Measurements from ENCODE around the gene SLC25A33.

DNA sequence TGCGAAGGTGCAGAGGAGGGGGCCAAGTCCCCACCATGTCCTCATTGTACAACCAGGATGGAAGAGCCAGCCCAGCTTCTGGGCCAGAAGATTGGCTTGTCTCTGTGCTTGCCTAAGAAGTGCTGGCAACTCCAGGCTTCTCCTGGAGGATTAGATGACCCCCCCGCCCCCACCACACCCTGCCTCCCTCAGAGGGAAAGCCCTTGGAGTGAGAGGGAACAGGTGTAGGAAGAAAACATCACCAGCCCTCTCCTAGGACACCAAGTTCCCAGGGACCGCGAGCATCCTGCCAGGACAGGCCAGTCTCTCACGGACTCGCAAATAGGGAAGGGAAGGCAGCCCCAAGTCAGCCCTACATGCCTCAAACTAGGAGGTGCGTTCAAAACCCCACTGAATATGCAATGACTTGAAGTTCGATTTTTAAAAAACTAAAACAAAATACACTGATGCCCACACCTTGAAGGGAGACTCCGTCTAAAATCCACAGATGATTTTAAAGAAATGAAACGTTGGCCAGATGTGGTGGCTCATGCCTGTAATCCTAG is 20.7 kb upstream of the SLC25A33 start:
- no peak for TF ChIP-seq RELA (CRISPR knock-in tag; IDR thresholded peaks at IDR 0.05; ENCODE audit: borderline replicate concordance)
- no peak for TF ChIP-seq TP53 (CRISPR knock-in tag; IDR thresholded peaks at IDR 0.05)
- TF ChIP-seq, protein P1, sequence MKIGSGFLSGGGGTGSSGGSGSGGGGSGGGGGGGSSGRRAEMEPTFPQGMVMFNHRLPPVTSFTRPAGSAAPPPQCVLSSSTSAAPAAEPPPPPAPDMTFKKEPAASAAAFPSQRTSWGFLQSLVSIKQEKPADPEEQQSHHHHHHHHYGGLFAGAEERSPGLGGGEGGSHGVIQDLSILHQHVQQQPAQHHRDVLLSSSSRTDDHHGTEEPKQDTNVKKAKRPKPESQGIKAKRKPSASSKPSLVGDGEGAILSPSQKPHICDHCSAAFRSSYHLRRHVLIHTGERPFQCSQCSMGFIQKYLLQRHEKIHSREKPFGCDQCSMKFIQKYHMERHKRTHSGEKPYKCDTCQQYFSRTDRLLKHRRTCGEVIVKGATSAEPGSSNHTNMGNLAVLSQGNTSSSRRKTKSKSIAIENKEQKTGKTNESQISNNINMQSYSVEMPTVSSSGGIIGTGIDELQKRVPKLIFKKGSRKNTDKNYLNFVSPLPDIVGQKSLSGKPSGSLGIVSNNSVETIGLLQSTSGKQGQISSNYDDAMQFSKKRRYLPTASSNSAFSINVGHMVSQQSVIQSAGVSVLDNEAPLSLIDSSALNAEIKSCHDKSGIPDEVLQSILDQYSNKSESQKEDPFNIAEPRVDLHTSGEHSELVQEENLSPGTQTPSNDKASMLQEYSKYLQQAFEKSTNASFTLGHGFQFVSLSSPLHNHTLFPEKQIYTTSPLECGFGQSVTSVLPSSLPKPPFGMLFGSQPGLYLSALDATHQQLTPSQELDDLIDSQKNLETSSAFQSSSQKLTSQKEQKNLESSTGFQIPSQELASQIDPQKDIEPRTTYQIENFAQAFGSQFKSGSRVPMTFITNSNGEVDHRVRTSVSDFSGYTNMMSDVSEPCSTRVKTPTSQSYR (CRISPR knock-in tag; IDR thresholded peaks at IDR 0.05) = no peak
- TF ChIP-seq, protein P2, sequence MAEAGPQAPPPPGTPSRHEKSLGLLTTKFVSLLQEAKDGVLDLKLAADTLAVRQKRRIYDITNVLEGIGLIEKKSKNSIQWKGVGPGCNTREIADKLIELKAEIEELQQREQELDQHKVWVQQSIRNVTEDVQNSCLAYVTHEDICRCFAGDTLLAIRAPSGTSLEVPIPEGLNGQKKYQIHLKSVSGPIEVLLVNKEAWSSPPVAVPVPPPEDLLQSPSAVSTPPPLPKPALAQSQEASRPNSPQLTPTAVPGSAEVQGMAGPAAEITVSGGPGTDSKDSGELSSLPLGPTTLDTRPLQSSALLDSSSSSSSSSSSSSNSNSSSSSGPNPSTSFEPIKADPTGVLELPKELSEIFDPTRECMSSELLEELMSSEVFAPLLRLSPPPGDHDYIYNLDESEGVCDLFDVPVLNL (CRISPR knock-in tag; IDR thresholded peaks at IDR 0.05; ENCODE audit: borderline replicate concordance, low read depth) = no peak
- TF ChIP-seq, protein P3, sequence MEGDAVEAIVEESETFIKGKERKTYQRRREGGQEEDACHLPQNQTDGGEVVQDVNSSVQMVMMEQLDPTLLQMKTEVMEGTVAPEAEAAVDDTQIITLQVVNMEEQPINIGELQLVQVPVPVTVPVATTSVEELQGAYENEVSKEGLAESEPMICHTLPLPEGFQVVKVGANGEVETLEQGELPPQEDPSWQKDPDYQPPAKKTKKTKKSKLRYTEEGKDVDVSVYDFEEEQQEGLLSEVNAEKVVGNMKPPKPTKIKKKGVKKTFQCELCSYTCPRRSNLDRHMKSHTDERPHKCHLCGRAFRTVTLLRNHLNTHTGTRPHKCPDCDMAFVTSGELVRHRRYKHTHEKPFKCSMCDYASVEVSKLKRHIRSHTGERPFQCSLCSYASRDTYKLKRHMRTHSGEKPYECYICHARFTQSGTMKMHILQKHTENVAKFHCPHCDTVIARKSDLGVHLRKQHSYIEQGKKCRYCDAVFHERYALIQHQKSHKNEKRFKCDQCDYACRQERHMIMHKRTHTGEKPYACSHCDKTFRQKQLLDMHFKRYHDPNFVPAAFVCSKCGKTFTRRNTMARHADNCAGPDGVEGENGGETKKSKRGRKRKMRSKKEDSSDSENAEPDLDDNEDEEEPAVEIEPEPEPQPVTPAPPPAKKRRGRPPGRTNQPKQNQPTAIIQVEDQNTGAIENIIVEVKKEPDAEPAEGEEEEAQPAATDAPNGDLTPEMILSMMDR (IDR thresholded peaks at IDR 0.05) = no peak

Data from WTC11 (cell line).